HCT116 (cell line): ENCODE data around the gene DNAJC4. TPM values are rescaled to one million over a fixed set of nuclear protein-coding genes. Genes with fewer than 3 reads are reported as not detected.

Experiments
- ATAC-seq: fragments of 200-7000 bp; cut with Tn5 transposase; 2 replicates; pipeline ENCODE4 v1.9.1; 2020; ENCODE audit warnings: mild to moderate bottlenecking, moderate library complexity
- BruUV-seq: library from RNA; stranded (reverse); fragments of 400-500 nt; replicated peaks from 2 replicates; lab custom pipeline; 2021; lab: Mats Ljungman, UMichigan
- CTCF ChIA-PET: fragments of 300-600 bp; sonication (Branson Sonifier 250); formaldehyde crosslinking; loops from one replicate; lab custom pipeline; 2021; ENCODE audit warnings: antibody characterized with exemption; lab: Charles Lee
- POLR2A ChIA-PET: fragments of 300-600, 350-600 bp; sonication (Branson Sonifier 250); formaldehyde crosslinking; loops from one replicate; lab custom pipeline; 2021; ENCODE audit warnings: antibody characterized with exemption; lab: Charles Lee
- RAD21 ChIA-PET, 2 experiments: fragments of 300-600 bp; sonication (Branson Sonifier 250); formaldehyde crosslinking; loops; one replicate each; lab custom pipeline; 2023; ENCODE audit warnings: low total read pairs in 2 of 2; ENCODE audit not compliant: uncharacterized antibody in 2 of 2, unreplicated experiment in 2 of 2, low non-redundant PET in 1 of 2; lab: Charles Lee
- DNase-seq: peaks from one replicate; pipeline ENCODE4 v3.0.0-alpha.2; 2010; ENCODE audit warnings: low read depth, low spot score
- H2AFZ ChIP-seq: fragments of 200-600 bp; shearing (Covaris generic), sonication (generic); 2 replicates; pipeline ENCODE4 v1.6.1; 2017; ENCODE audit warnings: low read depth, mixed run types, mixed read lengths, antibody characterized with exemption, low read length; ENCODE audit not compliant: poor library complexity, severe bottlenecking
- H3K27ac ChIP-seq: 2 replicates; pipeline ENCODE4 v1.5.1; 2012; ENCODE audit warnings: low read depth, low read length
- H3K27me3 ChIP-seq: fragments of 200-600 bp; sonication (generic); 2 replicates; pipeline ENCODE4 v1.6.1; 2016; ENCODE audit warnings: mixed run types, low read length, mixed read lengths; ENCODE audit not compliant: insufficient read depth
- H3K36me3 ChIP-seq, 2 experiments: fragments of 200-500 bp in 1 of 2; fragments of 200-600 bp in 1 of 2; sonication (Bioruptor generic) in 1 of 2; sonication (generic) in 1 of 2; 2 replicates each; pipeline versions ENCODE4 v1.5.1 to v1.6.1; 2014 to 2016; ENCODE audit warnings: low read length in 2 of 2, inconsistent platforms in 1 of 2, mixed read lengths in 1 of 2, mixed run types in 1 of 2; ENCODE audit not compliant: insufficient read depth in 2 of 2, control insufficient read depth in 1 of 2
- H3K4me1 ChIP-seq, 2 experiments: fragments of 200-600 bp in 1 of 2; sonication (generic) in 1 of 2; 2 replicates each; pipeline versions ENCODE4 v1.5.1 to v1.6.1; 2012 to 2017; ENCODE audit warnings: low read length in 2 of 2, inconsistent platforms in 1 of 2, mild to moderate bottlenecking in 1 of 2, mixed read lengths in 1 of 2, mixed run types in 1 of 2, moderate library complexity in 1 of 2; ENCODE audit not compliant: insufficient read depth in 2 of 2, control insufficient read depth in 1 of 2
- H3K4me2 ChIP-seq: fragments of 200-600 bp; sonication (generic); 2 replicates; pipeline ENCODE4 v1.6.1; 2017; ENCODE audit warnings: mixed run types, low read length, mixed read lengths
- H3K4me3 ChIP-seq, 2 experiments: fragments of 200-600 bp in 1 of 2; sonication (generic) in 1 of 2; replicated peaks in 1 of 2; 2 replicates each; pipeline ENCODE4 v1.5.1; 2011 to 2016; ENCODE audit warnings: low read length in 2 of 2, control low read depth in 1 of 2, low read depth in 1 of 2, mild to moderate bottlenecking in 1 of 2, mixed read lengths in 1 of 2, mixed run types in 1 of 2
- H3K79me2 ChIP-seq: fragments of 200-600 bp; sonication (generic); 2 replicates; pipeline ENCODE4 v1.6.1; 2017; ENCODE audit warnings: mild to moderate bottlenecking, mixed run types, low read length, moderate library complexity, mixed read lengths; ENCODE audit not compliant: insufficient read depth
- H3K9ac ChIP-seq: fragments of 200-600 bp; sonication (generic); 2 replicates; pipeline ENCODE4 v1.6.1; 2016; ENCODE audit warnings: low read length, mixed read lengths
- H3K9me2 ChIP-seq: fragments of 200-600 bp; sonication (generic), shearing (Covaris generic); 2 replicates; pipeline ENCODE4 v1.6.1; 2017; ENCODE audit warnings: mixed run types, mild to moderate bottlenecking, moderate library complexity; ENCODE audit not compliant: insufficient read depth
- H3K9me3 ChIP-seq, 2 experiments: fragments of 200-500 bp in 1 of 2; fragments of 200-600 bp in 1 of 2; sonication (Bioruptor generic) in 1 of 2; sonication (generic) in 1 of 2; 2 replicates each; pipeline ENCODE4 v1.6.1; 2014 to 2017; ENCODE audit warnings: low read length in 2 of 2, mixed read lengths in 2 of 2, inconsistent platforms in 1 of 2, low read depth in 1 of 2, mild to moderate bottlenecking in 1 of 2, mixed run types in 1 of 2, moderate library complexity in 1 of 2; ENCODE audit not compliant: control insufficient read depth in 1 of 2, insufficient read depth in 1 of 2
- H4K20me1 ChIP-seq: fragments of 200-600 bp; sonication (generic), shearing (Covaris generic); 2 replicates; pipeline ENCODE4 v1.6.1; 2017; ENCODE audit warnings: mixed run types, mild to moderate bottlenecking, moderate library complexity; ENCODE audit not compliant: insufficient read depth
- POLR2A ChIP-seq: IDR thresholded peaks from 2 replicates; pipeline ENCODE4 v1.7.0; 2011; ENCODE audit warnings: borderline replicate concordance; ENCODE audit not compliant: insufficient read depth, insufficient read length; ENCODE audit errors: extremely low read depth
- POLR2AphosphoS5 ChIP-seq: IDR thresholded peaks from 2 replicates; pipeline ENCODE4 v1.6.1; 2011; ENCODE audit warnings: mild to moderate bottlenecking, low read depth, low read length, moderate library complexity
- ZFX ChIP-seq: fragments of 450-650 bp; IDR thresholded peaks from 2 replicates; pipeline ENCODE4 v1.6.1; 2017
- ZNF274 ChIP-seq: fragments of 200-500 bp; sonication (Bioruptor generic); IDR thresholded peaks from 2 replicates; pipeline ENCODE4 v1.6.1; 2014; ENCODE audit warnings: mild to moderate bottlenecking, low read depth, low read length, inconsistent platforms
- intact Hi-C: fragments of 100-400 bp; cut with micrococcal nuclease; formaldehyde crosslinking; loops from 2 replicates; pipeline ENCODE4 v1.10.0; 2022
- total RNA-seq: library from RNA; stranded (reverse); gene quantifications from one replicate; pipeline ENCODE4 v1.2.1, GENCODE V29; 2021; ENCODE audit not compliant: unreplicated experiment
- TF ChIP-seq, protein P1 (sequence below), 3 experiments: fragments of 200-600 bp in 1 of 3; sonication (generic) in 1 of 3; IDR thresholded peaks in 2 of 3; conservative IDR thresholded peaks in 1 of 3; 2 replicates each; pipeline ENCODE4 v1.5.1; 2012 to 2017; ENCODE audit warnings: low read depth in 2 of 3, low read length in 2 of 3, antibody characterized with exemption in 1 of 3, borderline replicate concordance in 1 of 3, control low read depth in 1 of 3, mild to moderate bottlenecking in 1 of 3, mixed read lengths in 1 of 3, mixed run types in 1 of 3, moderate library complexity in 1 of 3; ENCODE audit not compliant: insufficient read depth in 1 of 3

DNAJC4 gene
- total RNA-seq, 1 experiment from 2014 or later = 25.8 TPM

DNA sequence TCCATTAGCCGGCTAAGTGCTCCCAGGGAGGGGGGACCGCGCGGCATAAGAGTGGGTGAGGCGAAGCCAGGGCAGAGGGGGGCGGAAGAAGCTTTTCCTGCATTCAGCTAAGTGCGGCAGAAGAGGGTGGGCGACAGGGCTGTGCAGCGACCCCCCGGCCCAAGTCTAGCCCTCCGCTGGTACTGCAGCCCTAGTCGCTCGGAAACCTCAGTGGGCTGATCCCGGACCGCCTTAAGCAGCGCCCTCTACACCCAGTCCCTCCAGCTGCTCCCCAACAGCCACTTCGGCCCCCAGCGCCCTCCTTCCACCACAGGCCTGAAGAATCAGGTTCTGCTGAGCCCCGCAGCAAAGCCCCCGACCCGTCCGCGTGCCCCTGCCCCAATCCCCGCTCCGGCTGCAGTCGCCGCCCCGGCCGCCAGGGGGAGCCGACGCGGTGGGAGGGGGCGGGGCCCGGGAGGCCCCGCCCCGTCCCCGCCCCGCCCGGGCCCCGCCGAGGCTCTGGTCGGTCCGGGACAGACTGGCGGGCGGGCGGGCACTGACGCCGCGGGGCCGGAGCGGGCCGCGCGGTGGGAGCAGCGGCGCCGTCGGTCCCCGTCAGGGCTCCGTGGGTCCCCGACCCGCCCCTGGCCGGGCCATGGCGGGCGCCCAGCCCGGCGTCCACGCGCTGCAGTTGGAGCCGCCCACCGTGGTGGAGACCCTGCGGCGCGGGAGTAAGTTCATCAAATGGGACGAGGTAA, 20.8 kb downstream of the DNAJC4 start, which contains the start of gene PLCB3:
PLCB3 (plus strand) TSS at position 515 of the 737 bp plus-strand sequence; CDS start at position 635, 120 bp downstream.
- Histone ChIP-seq H3K4me2 (peak within 1 kb of the TSS; percentile 95), H3K27me3 (no peaks in the 10 kb centered on the region), H4K20me1 (no peaks in the 10 kb centered on the region), H3K79me2 (peaks cover 37% of the 10 kb centered on the region), H3K9me2 (no peaks in the 10 kb centered on the region), H3K36me3 (peaks cover 6 to 20% of the 10 kb centered on the region in 2 experiments; a peak in 3 of 4 replicates), H2AFZ (no peak within 1 kb of the TSS), H3K27ac (peak within 1 kb of the TSS; percentile 89), H3K9ac (peak within 1 kb of the TSS; percentile 97), H3K4me1 (peaks cover 24 to 61% of the 10 kb centered on the region in 2 experiments), H3K4me3 (peak within 1 kb of the TSS; percentile 96 to 98), H3K9me3 (no peaks in the 10 kb centered on the region)
- ATAC-seq = peak; percentile 59
- intact Hi-C loops = loop anchor here (2.0 kb wide), 1 partner anchor 54 kb away; the partner anchor contains the start of gene ESRRA
- TF ChIP-seq POLR2A (peak; percentile 66), POLR2AphosphoS5 (peak; percentile 87), ZFX (peak; percentile 20; the same call in 1 of the 2 replicates), ZNF274 (no peak)
- TF ChIP-seq, protein P1, sequence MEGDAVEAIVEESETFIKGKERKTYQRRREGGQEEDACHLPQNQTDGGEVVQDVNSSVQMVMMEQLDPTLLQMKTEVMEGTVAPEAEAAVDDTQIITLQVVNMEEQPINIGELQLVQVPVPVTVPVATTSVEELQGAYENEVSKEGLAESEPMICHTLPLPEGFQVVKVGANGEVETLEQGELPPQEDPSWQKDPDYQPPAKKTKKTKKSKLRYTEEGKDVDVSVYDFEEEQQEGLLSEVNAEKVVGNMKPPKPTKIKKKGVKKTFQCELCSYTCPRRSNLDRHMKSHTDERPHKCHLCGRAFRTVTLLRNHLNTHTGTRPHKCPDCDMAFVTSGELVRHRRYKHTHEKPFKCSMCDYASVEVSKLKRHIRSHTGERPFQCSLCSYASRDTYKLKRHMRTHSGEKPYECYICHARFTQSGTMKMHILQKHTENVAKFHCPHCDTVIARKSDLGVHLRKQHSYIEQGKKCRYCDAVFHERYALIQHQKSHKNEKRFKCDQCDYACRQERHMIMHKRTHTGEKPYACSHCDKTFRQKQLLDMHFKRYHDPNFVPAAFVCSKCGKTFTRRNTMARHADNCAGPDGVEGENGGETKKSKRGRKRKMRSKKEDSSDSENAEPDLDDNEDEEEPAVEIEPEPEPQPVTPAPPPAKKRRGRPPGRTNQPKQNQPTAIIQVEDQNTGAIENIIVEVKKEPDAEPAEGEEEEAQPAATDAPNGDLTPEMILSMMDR (IDR thresholded peaks at IDR 0.05 in 2 of 3, conservative IDR thresholded peaks at IDR 0.05 in 1 of 3; ENCODE audit: borderline replicate concordance in 1 of 3, insufficient read depth in 1 of 3, low read depth in 2 of 3, low read length in 2 of 3) = peak in 2 of 3 experiments; percentile 52 to 66; a peak in 4 of 6 replicates
- RAD21 ChIA-PET = interaction anchor here in 1 of 2 experiments (1.3 kb wide), 1 partner anchor 47 kb away, joined by 4 read pairs; no protein-coding TSS in a partner anchor
- CTCF ChIA-PET = interaction anchor here (1.1 to 1.8 kb wide), 7 partner anchors 10 to 105 kb away, joined by 3 to 11 read pairs (median 4); partner anchors contain the start of genes FKBP2, NUDT22 and TRPT1
- BruUV-seq = no TSS peak
- DNase-seq = no peak
- POLR2A ChIA-PET = interaction anchor here (0.9 to 1.9 kb wide), 3 partner anchors 16 to 66 kb away, joined by 3 to 10 read pairs (median 7); partner anchors contain the start of genes PRDX5 and TRMT112
